ENCODE results near the gene BAZ2B. TPM values are rescaled to one million over a fixed set of nuclear protein-coding genes. Genes with fewer than 3 reads are reported as not detected.

The BAZ2B gene
- total RNA-seq, 1 donor from 2014 or later = 68.8 TPM

DNA sequence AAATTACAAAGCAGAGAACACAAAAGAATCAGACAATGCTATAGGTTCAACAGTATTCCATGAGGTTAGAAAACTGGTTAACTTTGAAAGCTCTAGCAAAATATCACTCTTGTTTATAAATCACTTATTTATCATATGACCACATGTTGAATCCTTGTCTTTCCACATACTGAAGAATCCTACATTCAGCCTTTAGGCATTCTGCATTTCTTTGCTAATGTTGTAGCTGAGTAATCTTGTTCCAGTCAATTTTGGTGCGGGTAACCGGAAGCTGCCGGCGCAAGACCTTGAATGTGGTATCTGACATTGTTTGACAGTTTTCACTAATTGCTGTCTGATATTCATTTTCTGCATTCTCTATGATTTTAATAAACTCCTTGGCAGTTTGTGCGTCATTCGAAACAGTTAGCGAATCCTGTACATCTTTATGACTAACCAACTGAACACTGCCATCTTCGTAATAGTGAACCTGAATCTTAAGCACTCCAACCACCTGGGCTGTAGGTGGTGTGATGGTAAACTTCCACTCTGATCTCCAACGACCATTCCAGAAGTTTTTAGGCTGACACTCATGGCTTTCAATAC lies 154.1 kb downstream of the BAZ2B start:
- DNase-seq (ENCODE audit: low read depth in 2 of 2) = no peak

DNA sequence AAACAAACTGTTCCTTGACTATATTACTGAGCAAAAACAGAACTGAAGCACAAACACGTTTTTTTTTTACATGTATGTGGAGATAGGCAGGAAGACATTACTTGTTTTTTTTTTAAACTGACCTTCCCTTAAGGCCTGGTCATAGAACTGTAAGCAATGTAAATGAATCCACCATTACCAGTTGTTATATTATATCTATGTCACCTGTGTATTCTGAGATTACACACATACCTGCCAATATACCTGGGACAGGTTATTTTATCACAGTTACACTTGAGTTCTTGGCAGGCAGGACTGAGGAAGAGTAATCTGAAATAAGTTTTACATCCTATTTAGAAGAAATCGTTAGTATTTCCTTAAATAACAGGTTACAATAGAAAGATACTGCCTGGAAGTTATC lies 155.3 kb downstream of the BAZ2B start:
- DNase-seq (ENCODE audit: low read depth in 2 of 2) = no peak

DNA sequence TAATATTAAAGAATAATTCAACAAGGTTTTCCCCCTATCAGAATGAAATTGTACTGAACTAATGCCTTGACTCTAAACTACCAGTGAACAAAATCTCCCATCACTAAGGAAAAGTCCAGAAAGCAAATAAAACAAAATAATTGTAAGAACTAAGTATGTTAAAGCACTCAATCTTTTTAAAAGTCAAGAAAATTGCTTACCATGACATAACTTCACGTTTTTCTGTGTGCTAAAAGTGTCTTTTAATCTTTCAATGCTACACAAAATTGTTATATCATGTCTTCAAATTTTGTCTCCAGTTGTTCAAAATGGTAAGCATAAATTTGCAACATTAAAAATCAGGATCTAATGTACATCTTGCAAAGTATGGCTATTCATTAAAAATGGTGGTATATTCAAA lies 156.1 kb downstream of the BAZ2B start:
- DNase-seq (ENCODE audit: low read depth in 2 of 2) = no peak

DNA sequence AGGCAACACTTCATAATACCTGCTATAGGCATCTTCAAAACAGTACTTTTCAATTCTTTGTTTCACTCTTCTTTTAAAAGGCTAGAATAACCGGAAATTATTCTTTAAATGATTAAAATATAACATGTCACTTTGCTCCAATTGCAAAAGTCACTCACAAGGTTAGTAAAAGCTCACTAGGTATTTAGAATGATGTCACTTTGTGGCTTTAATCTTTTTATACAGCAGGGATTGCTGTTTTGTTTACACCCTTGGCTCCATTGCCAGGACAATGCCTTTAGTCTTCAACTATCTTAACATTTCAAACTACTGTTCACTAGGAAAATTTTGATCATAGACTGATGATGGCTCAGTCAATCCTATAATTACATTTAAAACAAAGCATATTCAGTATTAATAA lies 157.1 kb downstream of the BAZ2B start:
- no peak for DNase-seq (ENCODE audit: low read depth in 2 of 2)

DNA sequence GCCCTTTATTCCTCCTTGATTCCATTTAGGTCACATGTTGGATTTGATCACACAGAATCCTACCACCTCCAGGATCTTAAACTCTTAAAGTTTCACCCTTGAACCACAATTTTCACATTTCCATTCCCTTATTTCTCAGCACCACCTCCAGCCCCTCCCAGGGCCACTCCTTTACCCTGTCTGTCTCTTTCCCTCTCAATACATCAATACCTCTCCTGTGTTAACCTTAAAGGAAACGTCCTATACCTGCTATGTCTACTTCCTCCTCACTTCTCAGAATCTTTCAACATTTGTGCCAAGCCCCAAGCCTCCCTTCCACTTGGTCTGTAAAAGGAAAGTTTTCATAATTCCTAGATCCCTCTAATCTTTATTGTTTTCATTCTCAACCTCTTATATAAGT lies 158.8 kb downstream of the BAZ2B start:
- DNase-seq (ENCODE audit: low read depth in 2 of 2) = no peak

DNA sequence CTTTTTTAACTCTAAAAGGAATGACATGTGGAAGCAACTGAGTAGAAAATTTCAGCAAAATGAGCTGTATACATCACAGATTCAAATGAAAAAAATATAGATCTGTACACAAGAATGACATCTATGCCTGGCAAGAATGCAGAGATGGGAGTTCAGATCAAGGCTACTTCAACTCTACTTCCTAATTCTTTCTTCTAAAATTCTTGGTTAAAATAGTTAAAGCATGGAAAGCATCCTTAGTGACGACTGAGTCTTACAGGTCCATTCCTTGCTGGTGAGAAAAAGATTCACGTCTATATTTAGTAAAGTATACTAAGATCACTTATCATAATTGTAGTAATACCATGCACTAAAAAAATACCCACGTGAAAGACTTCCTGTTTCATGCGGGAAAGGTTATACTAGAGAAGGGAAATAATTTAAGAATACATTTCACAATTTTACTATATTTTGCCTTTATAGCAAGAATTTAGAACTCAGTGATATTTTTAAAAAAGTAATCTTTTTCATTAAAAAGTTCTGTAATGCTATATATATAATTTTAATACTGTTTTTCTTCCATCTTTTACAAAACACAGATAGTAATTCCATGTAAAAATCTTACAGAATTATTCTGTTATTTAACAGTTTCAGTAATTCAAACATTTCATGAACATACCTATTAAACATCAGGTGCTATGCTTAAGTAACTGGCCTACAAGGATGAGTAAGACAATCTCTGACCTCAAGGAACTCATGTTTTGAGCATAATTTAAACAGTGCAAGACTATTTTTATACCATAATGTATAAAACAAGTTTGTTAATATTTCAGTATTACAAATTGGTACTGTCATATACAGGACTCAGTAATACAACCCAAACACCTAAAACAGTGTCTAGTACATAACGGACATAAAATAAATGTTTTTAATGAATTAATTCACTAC lies 159.6 kb downstream of the BAZ2B start:
- DNase-seq (ENCODE audit: low read depth in 2 of 2) = no peak

DNA sequence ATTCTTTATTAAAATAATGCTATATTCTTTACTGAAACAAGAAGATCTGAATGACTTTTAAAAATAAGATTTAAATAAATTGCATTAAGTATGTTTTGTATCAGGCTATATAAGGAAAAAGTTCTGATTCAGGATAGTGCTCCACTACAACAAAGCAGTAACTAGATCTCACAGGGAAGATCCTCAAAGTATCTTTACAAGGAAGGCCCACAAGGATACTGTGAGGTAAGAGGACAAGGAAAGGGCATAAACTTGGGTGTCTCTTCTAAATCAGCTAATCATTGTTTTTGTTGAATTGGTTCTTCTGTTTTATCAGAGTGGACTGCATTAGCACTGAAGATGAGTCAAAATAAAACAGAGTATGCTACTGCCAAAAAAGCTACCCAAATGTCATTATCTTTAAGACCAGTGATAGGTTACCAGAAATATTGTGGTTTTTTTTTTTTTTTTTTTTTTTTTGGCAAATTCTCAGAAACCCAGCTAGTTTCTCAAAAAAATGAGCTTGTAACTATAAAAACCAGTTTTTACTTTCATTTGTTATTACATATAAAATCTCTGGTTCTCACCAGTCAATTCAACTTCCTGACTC lies 160.9 kb downstream of the BAZ2B start:
- no peak for DNase-seq (ENCODE audit: low read depth in 2 of 2)

DNA sequence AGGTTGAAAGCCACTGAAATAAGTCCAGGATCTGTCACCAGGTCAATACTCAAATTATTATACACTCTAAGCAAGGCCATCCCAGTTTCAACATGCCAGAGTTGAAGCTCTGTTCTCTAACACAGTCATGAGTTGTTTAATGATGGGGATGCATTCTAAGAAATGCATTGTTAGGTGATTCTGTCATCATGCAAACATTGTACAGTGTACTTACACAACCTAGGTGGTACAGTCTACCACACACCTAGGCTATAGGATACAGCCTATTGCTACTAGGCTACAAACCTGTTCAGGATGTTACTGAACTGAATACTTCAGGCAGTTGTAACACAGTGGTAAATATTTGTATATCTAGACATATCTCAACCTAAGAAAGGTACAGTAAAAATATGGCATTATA lies 162.2 kb downstream of the BAZ2B start:
- no peak for DNase-seq (ENCODE audit: low read depth in 2 of 2)

DNA sequence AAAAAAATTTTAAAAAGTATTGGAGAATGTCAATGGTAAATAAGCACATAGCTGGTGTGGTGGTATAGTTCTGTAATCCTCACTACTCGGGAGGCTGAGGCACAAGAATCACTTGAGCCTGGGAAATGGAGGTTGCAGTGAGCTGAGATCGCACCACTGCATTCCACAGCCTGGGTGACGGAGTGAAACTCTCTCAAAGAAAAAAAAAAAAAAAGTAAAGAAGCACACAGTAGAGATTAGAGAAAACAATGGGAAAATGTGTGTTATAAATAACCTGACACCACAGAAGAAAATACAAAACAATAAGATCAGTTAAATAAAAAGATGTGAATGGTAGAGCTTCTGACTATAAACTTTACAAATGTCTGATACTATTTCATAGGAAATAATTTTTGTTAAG lies 166.2 kb downstream of the BAZ2B start:
- DNase-seq (ENCODE audit: low read depth in 2 of 2) = no peak

DNA sequence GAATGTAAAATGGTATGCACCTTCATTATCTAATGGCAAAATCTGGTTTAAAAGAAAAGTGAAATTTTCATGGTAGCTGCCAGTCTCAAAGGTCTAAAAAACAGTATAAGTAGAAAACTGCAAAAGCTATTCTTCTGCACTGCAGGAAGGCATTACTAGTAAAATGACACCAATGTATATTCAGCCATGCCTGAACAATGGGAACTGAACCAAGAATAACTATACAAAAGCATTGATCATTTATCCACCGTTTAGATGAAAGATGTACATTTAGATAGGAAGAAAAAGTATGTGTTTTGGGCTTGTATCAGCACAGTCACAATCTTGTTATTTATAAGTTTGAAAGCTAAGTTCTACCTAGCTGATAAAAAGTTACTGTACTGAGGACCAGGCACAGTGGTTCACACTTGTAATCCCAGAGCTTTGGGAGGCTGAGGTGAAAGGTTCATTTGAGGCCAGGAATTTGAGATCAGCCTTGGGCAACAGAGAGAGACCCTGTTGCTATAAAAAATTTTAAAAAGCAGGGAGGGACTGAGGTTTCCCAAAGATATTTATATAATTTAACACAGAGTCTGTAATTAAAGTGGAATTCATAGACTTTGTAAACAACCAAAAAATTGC lies 166.7 kb downstream of the BAZ2B start:
- DNase-seq (ENCODE audit: low read depth in 2 of 2) = no peak

DNA sequence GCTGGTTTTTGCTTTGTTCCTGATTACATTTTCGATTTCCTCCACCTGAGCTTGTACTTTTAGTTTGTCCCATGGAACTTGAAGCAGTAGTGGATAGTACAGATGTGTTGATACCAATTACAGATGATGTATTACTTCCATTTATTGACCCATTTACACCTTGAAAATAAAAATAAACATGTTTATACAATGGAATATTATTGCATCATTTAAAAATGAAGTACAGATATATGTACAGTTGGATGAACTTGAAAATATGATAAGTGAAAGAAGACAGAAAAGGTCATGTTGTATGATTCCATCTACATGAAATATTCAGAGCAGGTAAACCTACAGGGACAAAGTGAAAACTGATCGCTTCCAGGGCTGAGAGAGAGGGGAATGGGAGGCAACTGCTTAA lies 169.5 kb downstream of the BAZ2B start:
- no peak for DNase-seq (ENCODE audit: low read depth in 2 of 2)

DNA sequence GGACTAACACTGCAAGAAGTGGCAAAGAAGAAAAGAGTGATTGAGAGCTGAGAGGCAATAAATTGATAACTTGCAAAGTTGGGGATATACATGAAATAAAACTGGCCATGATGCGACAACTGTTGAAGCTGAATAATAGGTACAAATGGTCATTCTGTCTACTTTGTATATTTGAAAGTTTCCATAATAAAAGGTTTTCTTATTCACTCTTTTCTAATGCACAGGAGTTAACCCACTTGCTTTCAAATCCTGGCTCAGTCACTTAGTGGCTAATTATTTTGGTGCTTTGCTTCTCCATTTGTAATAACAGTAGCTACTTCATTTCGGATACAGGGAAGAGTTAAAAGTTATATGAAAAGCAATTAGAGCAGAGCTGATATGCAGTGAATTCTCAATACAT lies 170.1 kb downstream of the BAZ2B start:
- no peak for DNase-seq (ENCODE audit: low read depth in 2 of 2)

DNA sequence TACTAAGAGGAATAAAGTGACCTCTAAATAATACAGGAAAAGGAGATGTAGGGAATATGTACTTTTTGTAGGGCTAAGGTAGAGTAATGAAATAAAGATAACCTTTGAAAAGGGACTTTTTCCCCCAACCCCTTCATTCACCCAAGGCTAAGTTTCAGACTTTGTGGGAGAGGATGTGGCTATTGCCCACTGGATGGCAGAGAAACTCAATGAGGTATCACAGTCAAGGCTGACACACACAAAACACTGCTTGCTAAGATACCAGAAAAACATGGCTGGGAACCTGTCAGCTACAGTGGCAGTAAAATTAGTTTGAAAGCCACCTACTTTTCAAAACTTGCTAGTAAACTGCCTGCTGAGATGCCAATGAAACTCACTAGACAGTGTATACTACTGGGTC lies 171.0 kb downstream of the BAZ2B start:
- DNase-seq (ENCODE audit: low read depth in 2 of 2) = no peak

DNA sequence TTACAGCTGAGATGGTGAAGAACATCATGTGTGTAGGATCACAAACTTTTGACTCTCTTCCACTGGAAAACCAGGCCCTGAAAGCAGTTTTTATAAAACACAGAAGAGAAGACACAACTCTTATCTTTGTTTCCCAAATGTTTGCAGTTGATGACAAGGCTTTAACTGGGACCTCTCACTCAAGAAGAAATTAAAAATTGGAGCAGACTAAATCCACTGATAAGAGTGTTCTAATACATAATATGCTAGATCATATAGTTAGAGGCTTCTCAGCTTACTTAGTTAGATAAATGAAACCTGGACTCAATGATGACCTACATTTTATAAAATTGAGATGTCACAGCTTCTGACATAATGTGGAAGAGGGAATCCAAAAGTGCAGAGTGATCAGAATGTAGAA lies 171.6 kb downstream of the BAZ2B start:
- DNase-seq (ENCODE audit: low read depth in 2 of 2) = no peak

DNA sequence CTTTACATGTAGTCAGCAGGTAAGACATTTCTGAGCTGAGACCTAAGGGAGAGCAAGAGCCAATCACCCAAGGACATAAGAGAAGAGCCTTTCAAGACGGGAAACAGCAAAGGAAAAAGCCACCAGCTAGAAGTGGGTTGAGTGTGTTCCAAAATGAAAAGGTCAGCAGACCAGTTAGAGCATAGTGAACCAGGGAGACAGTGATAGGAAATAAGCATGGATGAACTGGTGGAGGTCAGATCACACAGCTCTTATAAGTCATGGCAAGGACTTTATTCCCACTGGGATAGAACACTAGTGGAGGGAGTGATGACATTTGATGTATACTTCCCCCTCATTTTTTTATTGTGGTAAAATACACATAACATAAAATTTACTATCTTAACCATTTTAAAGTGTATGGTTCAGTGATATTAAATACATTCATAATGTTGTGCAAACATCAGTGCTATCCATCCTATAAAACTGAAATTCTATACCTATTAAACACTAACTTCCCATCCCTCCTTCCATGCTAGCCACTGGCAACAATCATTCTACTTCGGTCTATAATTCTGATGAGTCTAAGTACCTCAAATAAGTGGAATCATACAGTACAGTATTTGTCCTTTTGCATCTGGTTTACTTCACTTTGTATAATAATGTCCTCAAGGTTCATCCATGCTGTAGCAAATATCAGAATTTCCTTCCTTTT lies 174.0 kb downstream of the BAZ2B start:
- DNase-seq (ENCODE audit: low read depth in 2 of 2) = no peak

DNA sequence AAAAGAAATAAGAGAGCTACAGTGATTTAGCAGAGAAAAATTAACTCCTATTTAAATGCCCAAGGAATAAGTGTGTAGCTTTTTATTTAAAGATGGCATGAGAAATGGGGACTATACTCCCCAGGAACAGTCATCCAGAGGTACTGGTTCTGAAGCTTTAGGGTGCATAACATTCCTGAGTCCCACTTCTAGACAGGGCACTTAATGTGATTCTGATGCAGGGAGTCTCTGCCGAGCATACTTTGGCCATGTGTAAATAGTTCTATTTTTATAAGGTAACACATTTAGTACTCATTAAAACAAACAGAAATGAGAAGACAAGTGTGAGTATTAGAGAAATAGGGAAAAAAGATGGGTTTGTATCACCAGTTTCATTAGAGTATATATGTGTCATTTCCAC lies 175.2 kb downstream of the BAZ2B start:
- no peak for DNase-seq (ENCODE audit: low read depth in 2 of 2)

DNA sequence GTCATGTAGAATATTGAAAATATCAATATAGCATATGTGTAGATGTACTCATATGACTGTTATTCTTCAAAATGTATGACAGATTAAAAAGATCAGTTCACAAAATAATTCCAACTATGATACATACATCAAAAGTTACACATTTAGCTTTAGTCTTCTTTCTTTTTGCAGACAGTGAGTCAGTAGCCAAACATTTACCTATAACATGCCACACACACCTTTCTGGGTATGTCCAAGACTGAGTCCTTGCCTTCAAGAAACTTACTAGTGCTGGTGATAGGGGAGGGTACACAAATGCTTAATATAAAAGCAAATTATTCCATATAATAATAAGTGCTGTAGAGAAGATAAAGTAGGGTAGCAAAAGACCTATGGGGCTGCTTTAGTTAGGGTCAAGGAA lies 176.9 kb downstream of the BAZ2B start:
- DNase-seq (ENCODE audit: low read depth in 2 of 2) = no peak

DNA sequence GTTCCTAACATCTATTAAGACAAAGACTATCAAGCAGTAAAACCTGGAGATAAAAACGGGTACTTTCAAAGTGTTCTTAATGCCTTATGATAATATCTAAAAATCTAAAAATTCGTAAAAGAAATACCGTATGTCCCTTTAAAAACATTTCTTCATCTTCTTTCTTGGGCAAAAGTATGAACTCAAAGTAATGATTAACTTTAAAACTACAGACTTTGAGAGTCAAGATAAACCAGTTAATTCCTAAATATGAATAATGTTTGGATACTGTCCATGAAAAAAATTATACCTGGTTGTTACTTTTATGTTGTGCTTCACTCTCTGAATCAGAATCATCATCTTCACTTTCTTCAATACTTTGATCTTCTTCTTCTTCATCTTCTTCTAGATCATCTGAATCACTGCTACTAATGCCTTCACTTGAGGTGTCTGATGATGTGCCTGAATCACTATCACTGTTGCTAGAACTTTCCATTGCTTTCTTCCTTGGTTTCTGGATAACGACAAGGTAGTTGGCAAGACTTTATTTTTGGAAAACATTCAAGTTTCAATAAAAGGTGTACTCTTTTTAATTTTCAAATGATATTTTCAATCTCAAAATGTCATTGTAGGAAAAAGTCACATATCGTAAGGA lies 177.5 kb downstream of the BAZ2B start:
- no peak for DNase-seq (ENCODE audit: low read depth in 2 of 2)

DNA sequence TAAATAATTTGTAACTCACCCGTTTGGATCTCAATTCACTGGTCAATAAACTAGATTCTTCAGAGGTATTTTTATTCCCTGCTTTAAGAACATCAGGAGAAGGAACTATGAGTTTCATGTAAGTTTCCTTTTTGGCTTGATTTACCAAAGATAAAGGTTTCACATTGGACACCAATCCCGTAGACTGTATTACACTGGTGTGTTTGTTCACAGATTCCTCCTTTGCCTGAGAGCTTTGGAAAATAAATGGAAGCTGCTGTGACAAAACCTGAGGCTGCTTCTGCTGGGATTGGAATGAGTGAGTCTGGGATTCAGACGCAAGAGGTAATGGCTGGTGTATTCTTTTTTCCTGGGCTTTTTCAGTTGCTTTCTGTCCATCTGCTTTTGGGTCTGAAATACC lies 178.1 kb downstream of the BAZ2B start:
- DNase-seq (ENCODE audit: low read depth in 2 of 2) = peak in 1 of 2 donors; percentile 2

DNA sequence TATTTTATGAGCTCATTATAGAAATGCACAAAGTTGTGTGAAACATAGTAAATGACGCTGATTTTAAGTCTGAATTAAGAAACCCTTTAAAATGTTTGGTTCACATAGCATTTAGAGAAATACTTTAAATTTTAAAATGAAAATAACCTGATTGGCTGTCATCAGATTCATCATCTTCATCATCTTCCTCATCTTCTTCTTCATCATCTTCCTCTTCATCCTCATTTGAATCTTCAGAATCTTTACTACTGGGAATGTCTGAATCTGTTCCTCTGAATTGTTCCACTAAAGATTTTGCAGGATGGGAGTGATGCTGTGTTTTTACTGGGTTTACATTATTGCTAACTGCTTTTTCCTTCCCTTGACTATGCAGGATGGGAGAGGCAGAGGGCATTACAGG lies 183.7 kb downstream of the BAZ2B start:
- DNase-seq (ENCODE audit: low read depth in 2 of 2) = no peak

DNA sequence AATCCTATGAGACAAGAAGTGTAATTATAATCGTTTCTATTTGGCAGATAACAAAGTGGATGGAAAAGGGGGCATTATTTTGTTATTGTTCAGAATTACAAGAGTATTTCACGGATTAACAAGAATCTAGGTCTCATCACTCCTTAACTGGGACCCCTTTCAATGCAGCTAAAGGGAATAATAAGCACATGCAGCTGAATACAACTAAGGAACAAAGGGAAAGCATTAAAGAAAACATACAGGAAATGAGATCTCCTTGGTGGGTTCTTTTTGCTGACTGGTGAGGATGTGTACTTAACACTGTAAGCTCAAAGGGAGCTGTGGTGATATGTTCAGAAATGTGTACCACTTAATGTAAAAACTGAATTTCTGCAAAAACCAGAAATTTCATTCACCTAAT lies 189.3 kb downstream of the BAZ2B start:
- no peak for DNase-seq (ENCODE audit: low read depth in 2 of 2)

All from lung microvascular endothelial cell (primary cell).